Measurements from ENCODE around the gene CRYGB. TPM values are rescaled to one million over a fixed set of nuclear protein-coding genes. Genes with fewer than 3 reads are reported as not detected.
A peak's percentile ranks its signal among the peaks of the same experiment; 100 is the strongest.

The CRYGB gene
- total and polyA plus RNA-seq, 2 of the 13 experiments (the other 11 are each of a cell fraction or from before 2014, with no cell fraction given): not detected

- TF ChIP-seq ZBTB37 (CRISPR knock-in tag; IDR thresholded peaks at IDR 0.05) (no peak), ZNF432 (CRISPR knock-in tag; IDR thresholded peaks at IDR 0.05; ENCODE audit: borderline replicate concordance) (no peak), CREM (IDR thresholded peaks at IDR 0.05) (peak; percentile 35; the same call in 1 of the 2 replicates), CREM (CRISPR knock-in tag; IDR thresholded peaks at IDR 0.05) (no peak), MBD4 (IDR thresholded peaks at IDR 0.05; ENCODE audit: borderline replicate concordance, low read length) (no peak), NFE2L1 (CRISPR knock-in tag; IDR thresholded peaks at IDR 0.05; ENCODE audit: borderline replicate concordance) (no peak), RFX5 (IDR thresholded peaks at IDR 0.05; ENCODE audit: low read depth, low read length) (no peak), ZNF431 (CRISPR knock-in tag; IDR thresholded peaks at IDR 0.05; ENCODE audit: borderline replicate concordance, low read depth) (no peak), ESRRA (CRISPR knock-in tag; IDR thresholded peaks at IDR 0.05; ENCODE audit: low read depth) (no peak), ZNF280D (CRISPR knock-in tag; IDR thresholded peaks at IDR 0.05) (no peak; the same call in 1 of the 2 replicates), ZNF512 (CRISPR knock-in tag; IDR thresholded peaks at IDR 0.05) (no peak), DDIT3 (CRISPR knock-in tag; IDR thresholded peaks at IDR 0.05) (no peak), ZNF644 (CRISPR knock-in tag; IDR thresholded peaks at IDR 0.05; ENCODE audit: low read depth) (peak; percentile 72; the same call in 1 of the 2 replicates), ZNF343 (CRISPR knock-in tag; IDR thresholded peaks at IDR 0.05) (no peak), NR2C2 (CRISPR knock-in tag; IDR thresholded peaks at IDR 0.05; ENCODE audit: borderline replicate concordance) (no peak), ATF4 (CRISPR knock-in tag; IDR thresholded peaks at IDR 0.05) (no peak), ZNF615 (CRISPR knock-in tag; IDR thresholded peaks at IDR 0.05; ENCODE audit: borderline replicate concordance) (no peak), TARDBP (CRISPR knock-in tag; IDR thresholded peaks at IDR 0.05) (peak; percentile 52; the same call in 1 of the 2 replicates), RFXAP (CRISPR knock-in tag; IDR thresholded peaks at IDR 0.05; ENCODE audit: borderline replicate concordance) (no peak), GATA4 (IDR thresholded peaks at IDR 0.05; ENCODE audit: borderline replicate concordance, low read depth) (no peak), ZFP90 (CRISPR knock-in tag; IDR thresholded peaks at IDR 0.05; ENCODE audit: borderline replicate concordance) (no peak), NPAS2 (CRISPR knock-in tag; IDR thresholded peaks at IDR 0.05; ENCODE audit: borderline replicate concordance) (no peak)
Measured at GRCh38 chr2:208129744-208130711, 15.9 kb downstream of the CRYGB start, which contains the start of gene CRYGC (continued).

All from HepG2 (cell line).